ENCODE results near the gene TRPM2. TPM values are rescaled to one million over a fixed set of nuclear protein-coding genes. Genes with fewer than 3 reads are reported as not detected.

TRPM2 gene
- 6.7 to 10.5 TPM (median 8.3 TPM) in 5 replicates for total RNA-seq (2022; extraction: Qiagen RNA extraction)

GRCh38 chr21:44353191-44353970 lies at the start of gene TRPM2:
Gene TRPM2 (plus strand): TSS chr21:44353621. CDS start chr21:44353701, 80 bp downstream.

GRCh38 chr21:44338971-44339910 lies 14.2 kb upstream of the TRPM2 start, which contains the start of gene CFAP410:
Gene CFAP410 (minus strand): TSS chr21:44339390. CDS start chr21:44339194, 196 bp downstream.

GRCh38 chr21:44454747-44455523 lies 101.5 kb downstream of the TRPM2 start, which contains the start of gene LRRC3:
Gene LRRC3 (plus strand): TSS chr21:44455510. CDS start chr21:44456645, 1,135 bp downstream.

Other genes with a start within 250 kb of the TRPM2 start
- 1.0 to 3.2 TPM (median 1.3 TPM) in 5 replicates for gene PWP2, start 246.2 kb upstream of the TRPM2 start, total RNA-seq (2022; extraction: Qiagen RNA extraction)
- 1.6 to 5.0 TPM (median 3.4 TPM) in 5 replicates for gene GATD3, start 219.9 kb upstream of the TRPM2 start, total RNA-seq (2022; extraction: Qiagen RNA extraction)
- 3.8 to 4.5 TPM (median 4.2 TPM) in 5 replicates for gene ICOSLG, start 112.7 kb upstream of the TRPM2 start, total RNA-seq (2022; extraction: Qiagen RNA extraction)
- 0.07 TPM in 1 of 5 replicates, not detected in the others for gene DNMT3L, start 91.7 kb upstream of the TRPM2 start, total RNA-seq (2022; extraction: Qiagen RNA extraction)
- not detected in 5 replicates for gene AIRE, start 67.7 kb upstream of the TRPM2 start, total RNA-seq (2022; extraction: Qiagen RNA extraction)
- 44.1 to 61.1 TPM (median 47.5 TPM) in 5 replicates for gene PFKL, start 53.6 kb upstream of the TRPM2 start, total RNA-seq (2022; extraction: Qiagen RNA extraction)
- gene CFAP410, start 14.2 kb upstream of the TRPM2 start, total RNA-seq (2022; extraction: Qiagen RNA extraction): 5.9 to 8.9 TPM (median 7.9 TPM) in 5 replicates
- 1.7 to 2.3 TPM (median 2.2 TPM) in 5 replicates for gene LRRC3, start 101.9 kb downstream of the TRPM2 start, total RNA-seq (2022; extraction: Qiagen RNA extraction)
- gene KRTAP10-1, start 186.6 kb downstream of the TRPM2 start, total RNA-seq (2022; extraction: Qiagen RNA extraction): not detected in 5 replicates
- not detected in 5 replicates for gene KRTAP10-2, start 197.9 kb downstream of the TRPM2 start, total RNA-seq (2022; extraction: Qiagen RNA extraction)
- not detected in 5 replicates for gene KRTAP10-3, start 205.2 kb downstream of the TRPM2 start, total RNA-seq (2022; extraction: Qiagen RNA extraction)
- gene KRTAP10-4, start 220.1 kb downstream of the TRPM2 start, total RNA-seq (2022; extraction: Qiagen RNA extraction): not detected in 5 replicates
- not detected in 5 replicates for gene KRTAP10-5, start 227.0 kb downstream of the TRPM2 start, total RNA-seq (2022; extraction: Qiagen RNA extraction)
- gene KRTAP10-6, start 238.9 kb downstream of the TRPM2 start, total RNA-seq (2022; extraction: Qiagen RNA extraction): not detected in 5 replicates
- gene KRTAP10-7, start 247.0 kb downstream of the TRPM2 start, total RNA-seq (2022; extraction: Qiagen RNA extraction): not detected in 5 replicates